Natural killer cell (primary cell): ENCODE data around the gene ADGRE3. TPM values are rescaled to one million over a fixed set of nuclear protein-coding genes. Genes with fewer than 3 reads are reported as not detected.

Experiments
- ATAC-seq, 3 donors: fragments of 150-1000 bp in 2 of 3; fragments of 200-7000 bp in 1 of 3; cut with Tn5 transposase; 1 replicate in 1 of 3; 2 replicates in 2 of 3; pipeline ENCODE4 v1.10.0; 2021; ENCODE audit warnings: mild to moderate bottlenecking in 2 of 3, moderate library complexity in 2 of 3
- DNase-seq, 2 donors: peaks; one replicate each; pipeline versions ENCODE4 v3.0.0 to v3.0.0-alpha.2; 2013 to 2021; ENCODE audit warnings: mixed read lengths in 1 of 2
- H3K27ac ChIP-seq: one replicate; pipeline ENCODE4 v1.5.1; 2013; ENCODE audit warnings: mild to moderate bottlenecking, low read length
- H3K27me3 ChIP-seq: one replicate; pipeline ENCODE4 v1.6.1; 2013; ENCODE audit warnings: low read length; ENCODE audit not compliant: control insufficient read depth, insufficient read depth
- H3K36me3 ChIP-seq: one replicate; pipeline ENCODE4 v1.6.1; 2013; ENCODE audit warnings: low read length; ENCODE audit not compliant: control insufficient read depth, insufficient read depth
- H3K4me1 ChIP-seq: one replicate; pipeline ENCODE4 v1.6.1; 2013; ENCODE audit warnings: low read length; ENCODE audit not compliant: control insufficient read depth, insufficient read depth
- H3K4me3 ChIP-seq: one replicate; pipeline ENCODE4 v1.5.1; 2013; ENCODE audit warnings: low read length
- H3K9me3 ChIP-seq: one replicate; pipeline ENCODE4 v1.6.1; 2013; ENCODE audit warnings: low read length; ENCODE audit not compliant: control insufficient read depth, insufficient read depth
- H3K27ac Mint-ChIP-seq, 2 donors: one replicate each; pipeline ENCODE4 v1.8.0; 2022; ENCODE audit warnings: mild to moderate bottlenecking in 2 of 2, mixed read lengths in 2 of 2, moderate library complexity in 1 of 2
- H3K27me3 Mint-ChIP-seq, 2 donors: one replicate each; pipeline ENCODE4 v1.8.0; 2022; ENCODE audit warnings: low read depth in 2 of 2, mixed read lengths in 2 of 2
- H3K36me3 Mint-ChIP-seq: one replicate; pipeline ENCODE4 v1.8.0; 2022; ENCODE audit warnings: mixed read lengths
- H3K4me1 Mint-ChIP-seq, 2 donors: one replicate each; pipeline ENCODE4 v1.8.0; 2022; ENCODE audit warnings: mixed read lengths in 2 of 2
- H3K4me3 Mint-ChIP-seq: one replicate; pipeline ENCODE4 v1.8.0; 2022; ENCODE audit warnings: mild to moderate bottlenecking, moderate library complexity, mixed read lengths
- H3K9me3 Mint-ChIP-seq, 2 donors: one replicate each; pipeline ENCODE4 v1.8.0; 2022; ENCODE audit warnings: mixed read lengths in 2 of 2
- CTCF ChIP-seq: fragments of 200-600 bp; IDR thresholded peaks from one replicate; pipeline ENCODE4 v1.8.0; 2022; ENCODE audit warnings: antibody characterized with exemption
- WGBS: methylation state at CpG from one replicate; pipeline ENCODE4 v1.1.7; 2013; ENCODE audit warnings: missing lambda C conversion rate; ENCODE audit not compliant: insufficient coverage; 5-methylcytosine and 5-hydroxymethylcytosine counted together
- intact Hi-C: fragments of 100-400 bp; cut with micrococcal nuclease; formaldehyde crosslinking; loops from one replicate; pipeline ENCODE4 v1.14.2; 2022
- total RNA-seq, 4 donors: library from RNA; stranded (reverse); fragments of 120-200 nt in 1 of 4; gene quantifications; one replicate each; pipeline versions ENCODE4 v1.2.3 to v1.2.4, GENCODE V29; 2013 to 2022

Gene ADGRE3
- total RNA-seq, 3 donors from 2014 or later (not counting 1 experiment from before 2014, with no cell fraction given) = 0.59 to 9.1 (median 1.0) TPM

- TF ChIP-seq CTCF = no peak
- no peaks in the 10 kb centered on the region for H3K27me3 Mint-ChIP-seq
- H3K27ac Mint-ChIP-seq = no peak within 1 kb of the TSS
- no peaks in the 10 kb centered on the region for H3K9me3 ChIP-seq
- DNase-seq = no peak
- intact Hi-C loops = no loop called here
- H3K4me3 Mint-ChIP-seq = no peak within 1 kb of the TSS
- H3K4me1 Mint-ChIP-seq = no peaks in the 10 kb centered on the region
- no peak within 1 kb of the TSS for H3K27ac ChIP-seq
- H3K36me3 ChIP-seq = no peaks in the 10 kb centered on the region
- no peaks in the 10 kb centered on the region for H3K9me3 Mint-ChIP-seq
- no peaks in the 10 kb centered on the region for H3K27me3 ChIP-seq
- 24% methylated on average over 6 of the region's 6 CpGs for WGBS
- H3K4me3 ChIP-seq = peak within 1 kb of the TSS; percentile 43
- H3K4me1 ChIP-seq = no peaks in the 10 kb centered on the region
- no peaks in the 10 kb centered on the region for H3K36me3 Mint-ChIP-seq
- no peak for ATAC-seq
Measured at GRCh38 chr19:14582894-14583340, 91.7 kb downstream of the ADGRE3 start, which contains the start of gene CLEC17A. Gene CLEC17A (plus strand): TSS chr19:14583084. CDS start chr19:14583161, 77 bp downstream.

GRCh38 chr19:14580623-14581237, 93.9 kb downstream of the ADGRE3 start:
- TF ChIP-seq CTCF = no peak
- H3K27me3 Mint-ChIP-seq = no peaks in the 10 kb centered on the region
- intact Hi-C loops = no loop called here
- WGBS = 77% methylated on average over 6 of the region's 6 CpGs
- Histone ChIP-seq H3K9me3 (no peaks in the 10 kb centered on the region), H3K27me3 (no peaks in the 10 kb centered on the region), H3K27ac (no peak overlapping the region), H3K36me3 (no peaks in the 10 kb centered on the region), H3K4me3 (no peak overlapping the region), H3K4me1 (no peaks in the 10 kb centered on the region)
- H3K9me3 Mint-ChIP-seq = no peaks in the 10 kb centered on the region
- peak in 1 of 2 donors; percentile 18 for DNase-seq
- no peaks in the 10 kb centered on the region for H3K4me1 Mint-ChIP-seq
- no peak overlapping the region for H3K4me3 Mint-ChIP-seq
- H3K27ac Mint-ChIP-seq = no peak overlapping the region
- H3K36me3 Mint-ChIP-seq = no peaks in the 10 kb centered on the region
- ATAC-seq = no peak

- intact Hi-C loops = no loop called here
- peaks cover 6 to 8% of the 10 kb centered on the region in 2 donors for H3K4me1 Mint-ChIP-seq
- H3K27ac Mint-ChIP-seq = no peak overlapping the region
Measured at GRCh38 chr19:14577885-14578427, 96.7 kb downstream of the ADGRE3 start.

More at GRCh38 chr19:14577885-14578427, 96.7 kb downstream of the ADGRE3 start:
- WGBS = 50% methylated on average over 5 of the region's 6 CpGs
- no peaks in the 10 kb centered on the region for H3K27me3 ChIP-seq
- ATAC-seq (no peak), DNase-seq (no peak)
- no peaks in the 10 kb centered on the region for H3K36me3 Mint-ChIP-seq
- no peak overlapping the region for H3K4me3 Mint-ChIP-seq
- H3K4me1 ChIP-seq = peaks cover 7% of the 10 kb centered on the region
- H3K27me3 Mint-ChIP-seq = no peaks in the 10 kb centered on the region
- no peaks in the 10 kb centered on the region for H3K36me3 ChIP-seq
- no peak overlapping the region for H3K27ac ChIP-seq
- no peaks in the 10 kb centered on the region for H3K9me3 Mint-ChIP-seq
- H3K9me3 ChIP-seq = no peaks in the 10 kb centered on the region
- H3K4me3 ChIP-seq = no peak overlapping the region
- TF ChIP-seq CTCF = no peak
